Skeletal muscle satellite cell (primary cell): ENCODE results near the gene MUC6.

ENCODE experiments used
- H3K27me3 ChIP-seq: 2 replicates; pipeline ENCODE4 v1.7.0; 2013; ENCODE audit warnings: low read length; ENCODE audit not compliant: control insufficient read depth, insufficient read depth
- H3K36me3 ChIP-seq: 2 replicates; pipeline ENCODE4 v1.7.0; 2013; ENCODE audit warnings: mild to moderate bottlenecking, control low read depth, low read length; ENCODE audit not compliant: insufficient read depth
- H3K4me1 ChIP-seq: 2 replicates; pipeline ENCODE4 v1.7.0; 2013; ENCODE audit warnings: low read length; ENCODE audit not compliant: control insufficient read depth, insufficient read depth
- H3K4me2 ChIP-seq: 2 replicates; pipeline ENCODE4 v1.7.0; 2013; ENCODE audit warnings: mild to moderate bottlenecking, low read length
- H3K4me3 ChIP-seq: 2 replicates; pipeline ENCODE4 v1.7.0; 2013; ENCODE audit warnings: low read length
- H3K9ac ChIP-seq: 2 replicates; pipeline ENCODE4 v1.7.0; 2013; ENCODE audit warnings: mild to moderate bottlenecking, low read depth, low read length, moderate library complexity
- H3K9me3 ChIP-seq: replicated peaks from 2 replicates; pipeline ENCODE4 v1.7.0; 2013; ENCODE audit warnings: mild to moderate bottlenecking, control low read depth, low read length

MUC6 gene

DNA sequence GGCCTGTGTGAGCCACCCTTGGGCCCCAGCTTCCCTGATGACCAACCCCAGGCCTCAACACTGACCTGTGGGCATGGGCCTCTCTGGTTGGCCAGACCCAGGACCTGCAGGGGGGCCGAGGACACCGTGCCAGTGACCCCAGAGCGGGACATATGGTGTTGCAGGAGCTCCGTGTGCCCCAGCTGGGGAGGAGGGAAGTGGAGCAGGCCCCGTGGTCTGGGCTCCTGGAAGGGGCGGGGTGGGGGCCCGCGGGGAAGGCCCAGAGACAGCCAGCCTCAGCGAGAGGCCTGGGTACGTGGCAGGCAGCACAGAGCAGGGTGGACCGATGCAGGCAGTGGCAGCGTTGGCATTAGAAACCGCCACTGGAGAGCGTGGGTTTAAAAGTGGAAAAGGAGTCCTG lies 22.2 kb downstream of the MUC6 start:
- Histone ChIP-seq H3K9ac (no peak overlapping the region), H3K4me2 (no peak overlapping the region), H3K9me3 (no peaks in the 10 kb centered on the region), H3K36me3 (peaks cover 26% of the 10 kb centered on the region), H3K4me3 (no peak overlapping the region), H3K4me1 (no peaks in the 10 kb centered on the region), H3K27me3 (no peaks in the 10 kb centered on the region)

GRCh38 chr11:1013631-1013935 lies 22.9 kb downstream of the MUC6 start:
- Histone ChIP-seq H3K27me3 (no peaks in the 10 kb centered on the region), H3K4me1 (no peaks in the 10 kb centered on the region), H3K4me3 (no peak overlapping the region), H3K36me3 (peaks cover 32% of the 10 kb centered on the region), H3K4me2 (no peak overlapping the region), H3K9me3 (no peaks in the 10 kb centered on the region), H3K9ac (no peak overlapping the region)

DNA sequence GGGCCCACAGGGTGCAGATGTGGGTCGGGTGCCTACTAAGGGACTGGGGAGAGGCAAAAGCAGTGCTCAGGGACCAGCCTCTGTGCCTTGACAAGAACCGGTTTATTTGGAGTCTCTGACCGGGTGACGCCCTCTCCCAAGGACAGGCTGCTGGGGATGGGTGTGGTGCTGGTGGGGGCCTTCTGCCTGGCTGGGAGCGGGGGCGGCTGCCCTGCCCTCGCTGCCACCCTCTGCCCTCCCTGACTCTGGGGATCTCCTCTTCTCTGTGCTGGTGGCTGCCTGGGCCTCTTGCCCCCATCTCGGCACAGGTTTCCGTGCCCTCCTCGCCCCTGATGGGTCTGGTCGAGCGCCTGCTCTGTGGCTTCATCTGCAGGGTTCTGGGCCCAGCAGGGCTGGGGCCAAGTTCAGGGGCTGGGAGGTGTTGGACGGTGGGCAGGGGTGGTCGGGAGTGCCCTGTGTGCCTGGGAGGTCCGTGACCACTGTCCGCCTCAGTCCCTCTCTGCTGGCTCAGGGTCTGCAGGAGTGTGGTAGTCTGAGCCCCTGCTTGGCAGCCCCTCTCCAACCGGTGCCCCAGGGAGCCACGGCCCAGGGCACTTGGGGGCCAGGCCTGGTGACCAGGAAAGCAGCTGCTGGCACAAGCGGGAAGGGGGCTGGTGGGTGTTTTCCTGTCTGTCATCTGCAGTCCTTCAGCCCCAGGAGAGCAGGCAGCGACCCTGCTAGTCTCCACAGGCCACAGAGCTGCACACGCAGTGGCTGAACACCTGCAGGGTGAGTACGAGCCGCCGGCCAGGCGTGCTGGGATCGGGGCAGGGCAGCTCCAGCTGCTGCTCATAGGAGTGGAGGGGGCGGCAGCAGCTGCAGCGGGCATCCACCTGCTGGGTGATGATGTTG lies 23.5 kb downstream of the MUC6 start:
- Histone ChIP-seq H3K27me3 (no peaks in the 10 kb centered on the region), H3K4me2 (no peak overlapping the region), H3K36me3 (peaks cover 36% of the 10 kb centered on the region), H3K4me1 (no peaks in the 10 kb centered on the region), H3K4me3 (no peak overlapping the region), H3K9me3 (no peaks in the 10 kb centered on the region), H3K9ac (no peak overlapping the region)

DNA sequence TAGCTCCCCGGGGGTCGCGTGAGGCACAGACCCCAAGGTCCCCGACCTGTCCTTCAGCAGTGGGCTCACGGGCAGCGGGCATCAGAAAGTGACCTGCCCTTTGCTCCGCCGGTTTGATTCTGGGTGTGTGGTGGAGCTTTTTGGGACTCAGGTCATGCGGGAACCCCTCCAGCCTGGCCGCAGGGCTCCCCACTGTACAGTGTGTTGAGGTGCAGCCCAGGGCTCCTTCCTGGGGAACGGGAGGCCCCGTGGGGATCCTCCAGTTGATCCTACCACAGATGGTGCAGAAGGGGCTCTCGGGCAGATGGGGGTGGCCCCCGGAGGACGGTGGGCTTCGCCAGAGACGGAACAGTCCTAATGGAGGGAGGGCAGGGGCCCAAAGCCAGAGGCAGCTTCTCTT lies 24.2 kb downstream of the MUC6 start:
- H3K4me2 ChIP-seq, result no peak overlapping the region
- H3K36me3 ChIP-seq, result peaks cover 42% of the 10 kb centered on the region
- H3K9ac ChIP-seq, result no peak overlapping the region
- no peaks in the 10 kb centered on the region for H3K27me3 ChIP-seq
- H3K4me1 ChIP-seq, result no peaks in the 10 kb centered on the region
- no peak overlapping the region for H3K4me3 ChIP-seq
- H3K9me3 ChIP-seq, result no peaks in the 10 kb centered on the region

DNA sequence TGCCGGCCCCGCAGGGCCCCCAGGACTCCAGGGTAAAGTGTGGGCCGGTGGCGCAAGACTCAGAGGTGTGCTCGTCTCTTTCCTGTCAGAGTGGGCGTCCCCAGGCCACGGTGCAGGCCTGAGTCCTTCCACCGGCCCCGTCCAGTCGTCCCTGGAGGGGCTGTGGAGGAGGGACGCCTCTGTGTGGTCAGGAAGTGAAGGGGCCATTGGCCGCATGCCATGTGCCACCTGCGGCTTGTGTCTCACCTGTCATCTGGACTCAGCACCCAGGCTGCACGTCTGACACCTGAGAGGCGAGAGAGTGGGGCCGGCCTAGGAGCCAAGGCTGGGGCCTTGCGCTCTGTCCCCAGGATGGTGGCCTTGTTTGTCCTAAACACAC lies 25.2 kb downstream of the MUC6 start:
- H3K9ac ChIP-seq, result no peak overlapping the region
- H3K9me3 ChIP-seq, result no peaks in the 10 kb centered on the region
- H3K4me1 ChIP-seq, result no peaks in the 10 kb centered on the region
- peaks cover 51% of the 10 kb centered on the region for H3K36me3 ChIP-seq
- H3K27me3 ChIP-seq, result no peaks in the 10 kb centered on the region
- H3K4me3 ChIP-seq, result no peak overlapping the region
- no peak overlapping the region for H3K4me2 ChIP-seq

- Histone ChIP-seq H3K36me3 (peaks cover 53% of the 10 kb centered on the region), H3K4me3 (no peak overlapping the region), H3K4me1 (no peaks in the 10 kb centered on the region), H3K4me2 (no peak overlapping the region), H3K9me3 (no peaks in the 10 kb centered on the region), H3K9ac (no peak overlapping the region), H3K27me3 (no peaks in the 10 kb centered on the region)
These were observed 25.8 kb downstream of the MUC6 start for GRCh38 chr11:1010551-1011319.

GRCh38 chr11:1009991-1010390 lies 26.5 kb downstream of the MUC6 start:
- H3K9me3 ChIP-seq, result no peaks in the 10 kb centered on the region
- no peak overlapping the region for H3K4me3 ChIP-seq
- no peaks in the 10 kb centered on the region for H3K27me3 ChIP-seq
- no peak overlapping the region for H3K4me2 ChIP-seq
- H3K9ac ChIP-seq, result no peak overlapping the region
- H3K36me3 ChIP-seq, result peaks cover 60% of the 10 kb centered on the region
- no peaks in the 10 kb centered on the region for H3K4me1 ChIP-seq

DNA sequence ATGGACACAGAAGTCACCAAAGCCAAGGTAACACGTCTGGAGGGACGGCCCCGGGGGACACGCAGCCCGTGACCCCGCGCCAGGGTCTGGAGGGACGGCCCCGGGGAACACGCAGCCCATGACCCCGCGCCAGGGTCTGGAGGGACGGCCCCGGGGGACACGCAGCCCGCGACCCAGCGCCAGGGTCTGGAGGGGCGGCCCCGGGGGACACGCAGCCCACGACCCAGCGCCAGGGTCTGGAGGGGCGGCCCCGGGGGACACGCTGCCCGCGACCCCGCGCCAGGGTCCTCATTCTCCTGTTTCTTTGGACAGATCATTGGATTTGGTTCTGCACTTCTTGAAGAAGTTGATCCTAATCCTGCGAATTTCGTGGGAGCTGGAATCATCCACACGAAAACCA lies 27.1 kb downstream of the MUC6 start:
- no peaks in the 10 kb centered on the region for H3K27me3 ChIP-seq
- H3K9me3 ChIP-seq, result no peaks in the 10 kb centered on the region
- no peaks in the 10 kb centered on the region for H3K4me1 ChIP-seq
- no peak overlapping the region for H3K4me2 ChIP-seq
- peaks cover 66% of the 10 kb centered on the region for H3K36me3 ChIP-seq
- H3K4me3 ChIP-seq, result no peak overlapping the region
- H3K9ac ChIP-seq, result no peak overlapping the region

- H3K4me2 ChIP-seq, result no peak overlapping the region
- H3K4me1 ChIP-seq, result no peaks in the 10 kb centered on the region
- H3K9me3 ChIP-seq, result no peaks in the 10 kb centered on the region
- H3K9ac ChIP-seq, result no peak overlapping the region
- H3K36me3 ChIP-seq, result peaks cover 66% of the 10 kb centered on the region
- no peaks in the 10 kb centered on the region for H3K27me3 ChIP-seq
- H3K4me3 ChIP-seq, result no peak overlapping the region
These were observed 27.7 kb downstream of the MUC6 start for GRCh38 chr11:1008803-1009145.

GRCh38 chr11:1008001-1008802 lies 28.3 kb downstream of the MUC6 start:
- Histone ChIP-seq H3K9me3 (no peaks in the 10 kb centered on the region), H3K4me2 (no peak overlapping the region), H3K4me3 (no peak overlapping the region), H3K36me3 (peaks cover 69% of the 10 kb centered on the region), H3K27me3 (no peaks in the 10 kb centered on the region), H3K4me1 (no peaks in the 10 kb centered on the region), H3K9ac (no peak overlapping the region)

DNA sequence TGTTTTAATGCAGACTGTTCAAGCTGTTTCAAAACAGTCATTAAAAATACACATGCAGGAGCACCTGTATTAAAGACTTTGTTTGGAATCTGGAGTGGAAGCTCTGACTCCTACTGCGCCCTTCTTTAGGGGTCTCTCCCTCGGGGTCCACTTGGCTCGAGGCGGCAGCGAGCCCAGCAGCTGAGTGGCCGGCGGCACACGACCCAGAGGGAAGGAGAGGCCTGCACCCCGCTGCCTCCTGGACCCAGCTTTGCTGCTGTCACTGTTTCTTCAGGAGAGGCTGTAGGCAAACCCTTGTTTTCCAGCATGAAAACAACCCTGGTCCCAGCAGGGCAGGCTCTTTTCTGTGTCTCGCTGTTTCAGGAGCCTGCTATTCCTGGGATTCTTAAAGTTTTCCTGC lies 29.2 kb downstream of the MUC6 start:
- Histone ChIP-seq H3K4me2 (no peak overlapping the region), H3K9ac (no peak overlapping the region), H3K4me3 (no peak overlapping the region), H3K9me3 (no peaks in the 10 kb centered on the region), H3K27me3 (no peaks in the 10 kb centered on the region), H3K4me1 (no peaks in the 10 kb centered on the region), H3K36me3 (peaks cover 77% of the 10 kb centered on the region)
